Thoracic aorta (tissue), 2 donors: ENCODE measurements around the gene PVALEF. TPM values are rescaled to one million over a fixed set of nuclear protein-coding genes. Genes with fewer than 3 reads are reported as not detected.

Experiments
- ATAC-seq: fragments of 150-250 bp; one replicate; pipeline ENCODE4 v1.8.0; 2017; ENCODE audit warnings: low read depth; ENCODE audit not compliant: insufficient number of reproducible peaks, low FRiP score
- DNase-seq: peaks from one replicate; pipeline ENCODE4 v3.0.0-alpha.2; 2020; ENCODE audit warnings: low spot score
- H3K27ac ChIP-seq, 2 donors: fragments of 200-600 bp; sonication (generic); 1 replicate in 1 of 2; 2 replicates in 1 of 2; pipeline ENCODE4 v1.5.1; 2016; ENCODE audit warnings: mild to moderate bottlenecking in 2 of 2, moderate library complexity in 2 of 2
- H3K27me3 ChIP-seq: fragments of 200-600 bp; sonication (generic); replicated peaks from 2 replicates; pipeline ENCODE4 v1.6.0; 2016; ENCODE audit warnings: mild to moderate bottlenecking; ENCODE audit not compliant: insufficient read depth
- H3K36me3 ChIP-seq: fragments of 200-600 bp; sonication (generic); one replicate; pipeline ENCODE4 v1.5.1; 2016
- H3K4me1 ChIP-seq, 2 donors: fragments of 200-600 bp; sonication (generic); 1 replicate in 1 of 2; 2 replicates in 1 of 2; pipeline versions ENCODE4 v1.5.1 to v1.6.0; 2016; ENCODE audit warnings: low read depth in 2 of 2, mild to moderate bottlenecking in 1 of 2; ENCODE audit not compliant: control insufficient read depth in 1 of 2
- H3K4me3 ChIP-seq: fragments of 200-600 bp; sonication (generic); 2 replicates; pipeline ENCODE4 v1.5.1; 2016; ENCODE audit warnings: mild to moderate bottlenecking
- H3K9me3 ChIP-seq: fragments of 200-600 bp; sonication (generic); 2 replicates; pipeline ENCODE4 v1.5.1; 2016
- CTCF ChIP-seq: fragments of 200-600 bp; sonication (generic); IDR thresholded peaks from one replicate; pipeline ENCODE4 v1.5.1; 2019; ENCODE audit warnings: antibody characterized with exemption
- total RNA-seq, 2 donors: library from RNA; depleted of rRNA; stranded (reverse); fragments of >200 nt; gene quantifications; one replicate each; pipeline versions ENCODE4 v1.1.0 to v1.2.3, GENCODE V29; 2016

Gene PVALEF
- total RNA-seq, 2 donors from 2014 or later, result not detected

- DNase-seq (no peak), ATAC-seq (no peak)
- no peak for TF ChIP-seq CTCF
- H3K9me3 ChIP-seq, result no peaks in the 10 kb centered on the region
- H3K27me3 ChIP-seq, result no peaks in the 10 kb centered on the region
- H3K36me3 ChIP-seq, result no peaks in the 10 kb centered on the region
- H3K4me1 ChIP-seq, result peaks cover 3 to 11% of the 10 kb centered on the region in 2 donors
- H3K27ac ChIP-seq, result no peak overlapping the region
- H3K4me3 ChIP-seq, result no peak overlapping the region
Measured at GRCh38 chr17:81163703-81164370, 1.5 kb upstream of the PVALEF start.

GRCh38 chr17:81164371-81165245 lies 699 bp upstream of the PVALEF start:
- no peak for ATAC-seq
- no peak for DNase-seq
- no peaks in the 10 kb centered on the region for H3K27me3 ChIP-seq
- H3K4me3 ChIP-seq, result peak overlapping the region; percentile 68
- H3K4me1 ChIP-seq, result peaks cover 3 to 11% of the 10 kb centered on the region in 2 donors
- H3K36me3 ChIP-seq, result no peaks in the 10 kb centered on the region
- H3K9me3 ChIP-seq, result no peaks in the 10 kb centered on the region
- H3K27ac ChIP-seq, result no peak overlapping the region
- no peak for TF ChIP-seq CTCF

- H3K4me1 ChIP-seq, result peaks cover 3 to 11% of the 10 kb centered on the region in 2 donors
- H3K27me3 ChIP-seq, result no peaks in the 10 kb centered on the region
- H3K9me3 ChIP-seq, result no peaks in the 10 kb centered on the region
- H3K4me3 ChIP-seq, result peak within 1 kb of the TSS; percentile 68
- H3K27ac ChIP-seq, result no peak within 1 kb of the TSS
- no peak for TF ChIP-seq CTCF
- ATAC-seq, result no peak
- H3K36me3 ChIP-seq, result no peaks in the 10 kb centered on the region
- no peak for DNase-seq
Measured at GRCh38 chr17:81166033-81166492, 756 bp downstream of the PVALEF start, which contains the start of gene AATK. Gene AATK, minus strand, starts transcription at chr17:81166221. Its CDS starts 229 bp downstream, at chr17:81165992.

- ATAC-seq, result no peak
- TF ChIP-seq CTCF, result no peak
Measured at GRCh38 chr17:81167194-81167524, 1.9 kb downstream of the PVALEF start.

GRCh38 chr17:81167638-81168037 lies 2.3 kb downstream of the PVALEF start:
- Histone ChIP-seq H3K36me3 (no peaks in the 10 kb centered on the region), H3K27me3 (no peaks in the 10 kb centered on the region), H3K4me3 (no peak overlapping the region), H3K27ac (no peak overlapping the region), H3K9me3 (no peaks in the 10 kb centered on the region), H3K4me1 (peaks cover 3 to 11% of the 10 kb centered on the region in 2 donors)
- no peak for ATAC-seq
- DNase-seq, result no peak
- no peak for TF ChIP-seq CTCF

More at GRCh38 chr17:81167194-81167524, 1.9 kb downstream of the PVALEF start:
- Histone ChIP-seq H3K9me3 (no peaks in the 10 kb centered on the region), H3K36me3 (no peaks in the 10 kb centered on the region), H3K27me3 (no peaks in the 10 kb centered on the region), H3K4me3 (no peak overlapping the region), H3K27ac (no peak overlapping the region), H3K4me1 (peaks cover 3 to 11% of the 10 kb centered on the region in 2 donors)
- DNase-seq, result no peak
